NT2/D1 (cell line): Measurements from ENCODE around the gene XCL1.

Experiments
- YY1 ChIP-seq: IDR thresholded peaks from 2 replicates; pipeline ENCODE4 v1.6.1; 2011; ENCODE audit not compliant: insufficient read length, insufficient read depth
- ZNF274 ChIP-seq: IDR thresholded peaks from 2 replicates; pipeline ENCODE4 v1.6.1; 2011; ENCODE audit warnings: mild to moderate bottlenecking, low read depth, low read length

DNA sequence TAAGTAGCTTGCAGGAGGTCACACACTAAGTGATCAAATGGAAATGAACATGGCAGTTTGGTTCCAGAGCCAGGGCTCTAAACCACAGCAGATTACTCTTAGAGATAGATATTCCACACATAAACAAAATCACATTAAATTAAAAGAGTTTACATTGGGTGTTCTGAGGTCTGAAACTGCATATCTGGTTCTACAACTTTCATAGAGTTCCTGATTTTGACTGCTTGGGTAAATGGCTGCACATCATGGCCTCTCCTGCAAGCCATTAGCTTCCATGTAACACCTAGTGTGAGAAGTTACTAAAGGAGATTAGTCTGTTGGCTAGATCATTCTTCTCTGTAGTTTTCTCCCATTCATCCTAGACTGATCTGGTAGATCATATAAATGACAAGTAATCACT lies 19.8 kb upstream of the XCL1 start:
- TF ChIP-seq YY1 (no peak), ZNF274 (no peak)
